HUES48 (cell line): ENCODE results near the gene GPHA2.

ENCODE experiments used
- H3K27ac ChIP-seq: one replicate; pipeline ENCODE4 v1.7.0; 2013; ENCODE audit warnings: low read depth, low read length, inconsistent platforms
- H3K27me3 ChIP-seq: 2 replicates; pipeline ENCODE4 v1.6.1; 2013; ENCODE audit warnings: mild to moderate bottlenecking, low read length; ENCODE audit not compliant: control insufficient read depth, insufficient read depth
- H3K36me3 ChIP-seq: 2 replicates; pipeline ENCODE4 v1.6.1; 2013; ENCODE audit warnings: low read length; ENCODE audit not compliant: control insufficient read depth, insufficient read depth
- H3K4me1 ChIP-seq: 2 replicates; pipeline ENCODE4 v1.6.1; 2013; ENCODE audit warnings: mild to moderate bottlenecking, low read length; ENCODE audit not compliant: control insufficient read depth, insufficient read depth
- H3K4me3 ChIP-seq: 2 replicates; pipeline ENCODE4 v1.5.1; 2013; ENCODE audit warnings: mild to moderate bottlenecking, low read depth, low read length
- H3K9ac ChIP-seq: 2 replicates; pipeline ENCODE4 v1.6.1; 2013; ENCODE audit warnings: mild to moderate bottlenecking, low read depth, low read length, moderate library complexity
- H3K9me3 ChIP-seq: 2 replicates; pipeline ENCODE4 v1.6.1; 2013; ENCODE audit warnings: low read length; ENCODE audit not compliant: control insufficient read depth, insufficient read depth

Gene GPHA2

GRCh38 chr11:64888729-64889511, 46.8 kb downstream of the GPHA2 start:
- H3K27me3 ChIP-seq = no peaks in the 10 kb centered on the region
- H3K4me1 ChIP-seq = peaks cover 9% of the 10 kb centered on the region; the same call in 1 of the 2 replicates
- H3K4me3 ChIP-seq = no peak overlapping the region

GRCh38 chr11:64888406-64888728, 47.3 kb downstream of the GPHA2 start:
- Histone ChIP-seq H3K4me3 (peak overlapping the region; percentile 36; the same call in 1 of the 2 replicates), H3K9me3 (no peaks in the 10 kb centered on the region), H3K4me1 (peaks cover 9% of the 10 kb centered on the region; the same call in 1 of the 2 replicates), H3K27ac (peak overlapping the region; percentile 66), H3K36me3 (no peaks in the 10 kb centered on the region), H3K9ac (no peak overlapping the region), H3K27me3 (no peaks in the 10 kb centered on the region)

More at GRCh38 chr11:64888729-64889511, 46.8 kb downstream of the GPHA2 start:
- Histone ChIP-seq H3K9ac (no peak overlapping the region), H3K9me3 (no peaks in the 10 kb centered on the region), H3K27ac (peak overlapping the region; percentile 66), H3K36me3 (no peaks in the 10 kb centered on the region)

- Histone ChIP-seq H3K36me3 (no peaks in the 10 kb centered on the region), H3K9me3 (no peaks in the 10 kb centered on the region), H3K9ac (no peak overlapping the region), H3K4me3 (peak overlapping the region; percentile 36; the same call in 1 of the 2 replicates), H3K27me3 (no peaks in the 10 kb centered on the region), H3K4me1 (peaks cover 9% of the 10 kb centered on the region; the same call in 1 of the 2 replicates), H3K27ac (peak overlapping the region; percentile 66)
Observed at GRCh38 chr11:64887757-64888405, 47.8 kb downstream of the GPHA2 start.

- peaks cover 9% of the 10 kb centered on the region; the same call in 1 of the 2 replicates for H3K4me1 ChIP-seq
- no peaks in the 10 kb centered on the region for H3K36me3 ChIP-seq
- no peak overlapping the region for H3K4me3 ChIP-seq
- H3K9ac ChIP-seq = no peak overlapping the region
- no peaks in the 10 kb centered on the region for H3K27me3 ChIP-seq
- H3K9me3 ChIP-seq = no peaks in the 10 kb centered on the region
- H3K27ac ChIP-seq = peak overlapping the region; percentile 25
Observed at GRCh38 chr11:64887234-64887756, 48.4 kb downstream of the GPHA2 start.

GRCh38 chr11:64885367-64886286, 50.1 kb downstream of the GPHA2 start:
- Histone ChIP-seq H3K4me3 (no peak overlapping the region), H3K27me3 (no peaks in the 10 kb centered on the region), H3K36me3 (no peaks in the 10 kb centered on the region), H3K4me1 (peaks cover 9% of the 10 kb centered on the region; the same call in 1 of the 2 replicates), H3K9me3 (no peaks in the 10 kb centered on the region), H3K9ac (no peak overlapping the region), H3K27ac (no peak overlapping the region)
